Right ventricle myocardium inferior (tissue), 1 donor: ENCODE data around the gene SLC12A8. TPM values are rescaled to one million over a fixed set of nuclear protein-coding genes. Genes with fewer than 3 reads are reported as not detected.

ENCODE experiments used
- ATAC-seq: fragments of 200-7000 bp; cut with Tn5 transposase; one replicate; pipeline ENCODE4 v1.9.1; 2020; ENCODE audit warnings: mild to moderate bottlenecking, moderate library complexity
- DNase-seq: peaks from one replicate; pipeline ENCODE4 v3.0.0; 2021; ENCODE audit errors: missing footprints
- intact Hi-C: fragments of 100-400 bp; cut with DNase I; formaldehyde crosslinking; loops from one replicate; pipeline ENCODE4 v1.11.0; 2022
- long read RNA-seq: library from polyadenylated mRNA; unstranded; transcript quantifications from one replicate; pipeline ENCODE4 v2.0.0, GENCODE V29; 2021
- total RNA-seq: library from RNA; stranded (reverse); fragmentation: NEBNext Ultra II Directional; extraction: Animal tissue kit (Norgen Biotek cat#: 25700); gene quantifications from one replicate; pipeline ENCODE4 v1.2.1, GENCODE V29; 2021
- donor health status: DM: no; HTN: yes; CAD: no; lungs with severe emphysema.

Gene SLC12A8, protein sequence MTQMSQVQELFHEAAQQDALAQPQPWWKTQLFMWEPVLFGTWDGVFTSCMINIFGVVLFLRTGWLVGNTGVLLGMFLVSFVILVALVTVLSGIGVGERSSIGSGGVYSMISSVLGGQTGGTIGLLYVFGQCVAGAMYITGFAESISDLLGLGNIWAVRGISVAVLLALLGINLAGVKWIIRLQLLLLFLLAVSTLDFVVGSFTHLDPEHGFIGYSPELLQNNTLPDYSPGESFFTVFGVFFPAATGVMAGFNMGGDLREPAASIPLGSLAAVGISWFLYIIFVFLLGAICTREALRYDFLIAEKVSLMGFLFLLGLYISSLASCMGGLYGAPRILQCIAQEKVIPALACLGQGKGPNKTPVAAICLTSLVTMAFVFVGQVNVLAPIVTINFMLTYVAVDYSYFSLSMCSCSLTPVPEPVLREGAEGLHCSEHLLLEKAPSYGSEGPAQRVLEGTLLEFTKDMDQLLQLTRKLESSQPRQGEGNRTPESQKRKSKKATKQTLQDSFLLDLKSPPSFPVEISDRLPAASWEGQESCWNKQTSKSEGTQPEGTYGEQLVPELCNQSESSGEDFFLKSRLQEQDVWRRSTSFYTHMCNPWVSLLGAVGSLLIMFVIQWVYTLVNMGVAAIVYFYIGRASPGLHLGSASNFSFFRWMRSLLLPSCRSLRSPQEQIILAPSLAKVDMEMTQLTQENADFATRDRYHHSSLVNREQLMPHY
- 0.19 TPM for total RNA-seq
- long read RNA-seq = 0 reads

DNA sequence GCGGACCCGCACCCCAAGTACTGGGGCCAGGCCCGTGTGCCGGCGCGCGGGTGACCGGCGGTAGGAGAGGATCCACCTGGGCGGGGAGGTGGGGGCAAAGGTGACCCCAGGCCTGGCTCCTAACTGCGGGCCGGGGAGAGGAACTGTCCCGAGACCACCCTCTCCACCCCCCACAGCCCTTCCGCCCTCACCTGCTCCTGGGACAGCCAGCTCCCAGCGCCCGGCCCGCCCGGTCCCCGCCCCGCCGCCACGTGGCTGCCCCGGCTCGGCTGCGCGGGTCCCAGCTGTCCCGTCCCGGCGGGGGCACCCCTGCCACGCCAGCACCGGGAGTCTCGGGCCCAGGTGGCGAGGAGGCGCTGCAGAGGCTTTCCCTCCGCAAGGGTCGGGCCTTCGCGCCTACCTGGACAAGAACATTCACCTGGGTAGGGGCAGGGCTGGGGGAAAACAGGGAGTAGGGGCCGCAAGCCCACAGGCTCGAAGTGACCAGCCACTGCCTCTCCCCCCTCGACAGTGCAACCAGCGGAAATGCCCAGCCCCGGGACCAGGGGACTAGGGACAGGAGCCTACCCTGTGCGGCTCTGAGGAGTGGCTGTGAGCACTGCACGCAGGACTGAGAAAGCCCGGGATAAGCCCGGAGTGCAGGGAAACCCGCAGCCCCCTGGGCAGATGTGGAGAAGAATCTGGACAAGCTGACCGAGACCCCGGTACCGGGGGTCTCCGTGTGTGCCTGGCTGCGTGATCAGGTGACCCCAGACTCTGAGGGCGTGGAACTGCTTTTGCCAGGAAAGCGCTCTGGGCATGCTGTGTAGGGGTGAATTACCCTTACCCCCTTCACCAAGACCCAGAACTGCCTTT is at the start of gene SLC12A8:
SLC12A8 (minus strand) TSS at position 240 of the 855 bp plus-strand sequence. CDS start 1,399 bp downstream, outside the sequence.
- DNase-seq = peak; percentile 63
- intact Hi-C loops = no loop called here
- peak; percentile 48 for ATAC-seq

DNA sequence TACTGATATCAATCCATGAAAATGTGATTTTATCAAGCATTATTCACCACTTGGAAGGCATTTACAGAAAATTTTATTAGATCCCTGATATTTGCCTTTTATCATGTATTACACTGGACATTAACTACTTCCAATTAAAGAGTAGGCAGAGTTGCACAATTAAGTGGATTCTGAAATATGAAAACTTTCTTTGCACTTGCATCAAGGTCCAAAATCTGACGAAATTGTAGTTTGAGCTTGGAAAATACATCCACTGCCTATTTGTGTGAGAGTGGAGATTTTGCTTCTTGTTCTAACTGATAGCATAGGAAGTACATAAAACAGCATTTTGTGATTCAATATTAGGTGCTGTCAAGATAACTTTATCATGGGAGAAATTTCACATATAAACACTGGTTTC is 49.6 kb upstream of the SLC12A8 start:
- DNase-seq (no peak), ATAC-seq (no peak)
- intact Hi-C loops = no loop called here

DNA sequence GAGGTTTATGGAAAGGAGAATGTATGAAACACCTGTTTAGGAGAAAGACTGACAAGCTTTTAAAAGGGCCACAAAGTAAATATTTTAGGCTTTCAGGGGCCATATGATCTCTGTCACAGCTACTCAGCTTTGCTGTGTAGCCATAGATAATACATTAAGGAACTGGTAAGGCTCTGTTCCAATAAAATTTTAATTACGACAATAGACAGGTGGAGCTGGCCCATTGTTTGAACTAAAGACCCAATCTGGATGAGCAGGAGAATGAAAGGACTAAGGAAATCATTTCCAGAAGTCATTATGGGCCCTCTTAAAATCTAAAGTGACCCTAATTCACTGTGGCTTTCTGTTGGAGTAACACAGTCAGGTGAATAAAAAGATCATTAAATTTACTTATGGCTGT is 48.5 kb upstream of the SLC12A8 start:
- ATAC-seq = no peak
- DNase-seq = no peak
- intact Hi-C loops = no loop called here

DNA sequence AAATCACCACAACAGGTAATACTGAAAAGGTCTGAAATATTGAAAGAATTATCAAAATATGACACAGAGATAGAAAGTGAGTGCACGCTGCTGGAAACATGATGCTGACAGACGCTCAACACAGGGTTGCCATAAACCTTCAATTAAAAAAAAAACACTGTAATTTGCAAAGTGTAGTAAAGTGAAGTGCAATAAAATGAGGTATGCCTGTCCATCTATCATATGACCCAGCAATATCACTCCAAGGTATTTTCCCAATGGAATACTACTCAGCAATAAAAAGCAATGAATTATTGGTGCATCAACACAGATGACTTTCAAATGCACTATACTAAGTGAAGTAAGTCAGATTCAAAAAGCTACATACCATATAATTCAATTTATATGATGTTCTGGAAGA is 47.6 kb upstream of the SLC12A8 start:
- intact Hi-C loops = no loop called here
- ATAC-seq = no peak
- DNase-seq = no peak

DNA sequence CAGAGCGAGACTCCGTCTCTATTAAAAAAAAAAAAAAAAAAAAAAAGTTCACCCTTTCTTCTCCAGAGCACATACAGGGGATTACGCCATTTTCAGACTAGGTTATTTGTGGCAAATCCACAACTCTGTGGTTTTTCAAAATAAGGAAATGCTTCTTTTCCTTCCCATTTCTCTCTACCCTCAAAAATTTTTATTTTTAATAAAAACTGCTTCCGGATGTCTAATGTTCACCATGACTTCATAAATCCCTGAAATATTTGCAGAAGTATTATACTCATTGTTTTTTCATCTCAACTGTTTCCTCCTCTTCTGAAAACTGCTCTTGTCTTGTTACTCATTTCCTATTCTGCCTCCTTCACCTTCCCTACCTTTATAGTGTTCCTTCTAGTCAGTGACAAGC is 45.0 kb upstream of the SLC12A8 start:
- DNase-seq (no peak), ATAC-seq (no peak)
- intact Hi-C loops = no loop called here

DNA sequence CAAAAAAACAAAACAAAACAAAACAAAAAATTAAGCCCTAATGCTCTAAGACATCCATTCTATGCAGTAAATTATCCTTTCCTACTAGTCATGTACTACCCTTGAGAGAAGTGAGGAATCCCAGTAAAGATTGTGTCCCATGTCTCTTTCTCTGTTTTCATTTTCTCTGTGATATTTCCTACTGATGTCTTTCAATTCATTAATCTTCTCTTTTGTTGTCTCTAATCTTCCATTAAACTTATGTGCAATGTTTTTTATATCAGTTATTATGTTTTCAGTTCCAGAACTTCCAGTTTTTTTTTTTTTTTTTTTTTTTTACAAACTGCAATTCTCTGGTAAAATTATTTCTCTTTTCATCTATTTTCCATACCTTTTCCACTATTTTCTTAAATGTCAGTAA is 44.1 kb upstream of the SLC12A8 start:
- DNase-seq = no peak
- no peak for ATAC-seq
- intact Hi-C loops = no loop called here

DNA sequence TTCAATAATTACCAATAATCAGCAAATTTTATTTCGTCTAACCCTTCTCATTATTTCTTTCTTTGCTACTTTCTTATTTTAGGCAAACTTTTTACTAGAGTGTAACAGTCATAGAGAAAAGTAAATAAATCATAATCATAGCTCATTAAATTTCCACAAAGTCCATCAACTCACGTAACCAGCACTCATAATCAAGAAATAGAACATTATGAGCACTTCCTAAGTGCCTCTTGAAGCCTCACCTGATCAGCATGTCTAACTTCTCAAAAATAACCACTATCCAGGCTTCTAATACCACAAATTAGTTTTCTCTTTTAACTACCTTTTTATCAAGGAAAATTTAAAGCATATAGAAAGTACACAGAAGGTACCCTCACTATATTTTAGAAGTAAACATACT is 38.4 kb upstream of the SLC12A8 start:
- intact Hi-C loops = no loop called here
- DNase-seq = no peak
- no peak for ATAC-seq

DNA sequence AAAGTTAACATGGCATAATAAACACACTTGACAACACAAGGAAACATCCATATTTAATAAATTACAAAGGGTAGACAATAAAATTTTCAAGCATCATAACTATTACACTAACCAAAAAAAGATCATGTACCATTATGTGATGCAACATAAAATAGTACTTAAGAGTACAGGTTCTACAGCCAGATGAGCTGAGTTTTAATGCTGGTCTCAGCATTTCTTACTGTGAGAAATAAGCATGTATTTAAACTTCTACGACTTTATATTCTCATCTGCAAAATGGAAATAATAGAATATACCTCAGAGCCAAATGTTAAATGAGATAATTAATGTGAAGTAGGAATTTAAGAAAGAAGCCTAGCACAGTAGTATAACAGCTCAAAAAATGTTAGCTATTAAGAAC is 33.7 kb upstream of the SLC12A8 start:
- DNase-seq (no peak), ATAC-seq (no peak)
- intact Hi-C loops = no loop called here

DNA sequence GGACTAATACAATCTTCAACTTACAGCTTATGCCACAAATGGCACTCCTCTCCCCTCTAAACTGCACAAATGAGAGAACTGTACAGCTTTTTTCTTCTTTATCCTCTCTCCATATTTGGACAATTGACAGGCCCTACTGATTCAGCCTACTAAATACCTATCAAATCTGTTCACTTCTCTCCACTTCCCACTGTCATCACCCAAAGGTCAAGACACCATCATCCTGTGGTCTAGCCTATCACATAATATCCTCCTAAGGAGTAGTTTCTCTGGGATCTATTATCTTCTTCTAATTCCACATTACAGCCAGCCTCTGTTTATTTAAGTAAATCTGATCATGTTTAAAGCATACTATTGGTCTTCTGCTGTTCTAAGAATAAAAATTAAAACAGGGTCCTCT is 33.0 kb upstream of the SLC12A8 start:
- DNase-seq = no peak
- ATAC-seq = no peak
- intact Hi-C loops = no loop called here

DNA sequence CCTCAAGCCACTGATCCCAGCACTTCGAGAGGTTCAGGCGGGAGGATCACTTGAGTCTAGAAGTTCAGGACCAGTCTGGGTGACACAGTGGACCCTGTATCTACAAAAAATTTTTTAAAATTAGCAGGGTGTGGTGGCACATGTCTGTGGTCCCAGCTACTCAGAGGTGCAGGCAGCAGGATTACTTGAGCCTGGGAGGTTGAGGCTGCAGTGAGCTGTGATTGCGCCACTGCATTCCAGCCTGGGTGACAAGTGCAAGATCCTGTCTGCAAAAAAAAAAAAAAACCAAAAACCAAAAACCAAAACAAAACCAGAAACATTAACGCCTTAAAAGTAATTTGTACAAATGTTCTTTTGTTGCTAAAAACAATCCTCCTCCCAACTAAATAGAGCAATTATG is 27.9 kb upstream of the SLC12A8 start:
- ATAC-seq = no peak
- DNase-seq = no peak
- intact Hi-C loops = no loop called here

DNA sequence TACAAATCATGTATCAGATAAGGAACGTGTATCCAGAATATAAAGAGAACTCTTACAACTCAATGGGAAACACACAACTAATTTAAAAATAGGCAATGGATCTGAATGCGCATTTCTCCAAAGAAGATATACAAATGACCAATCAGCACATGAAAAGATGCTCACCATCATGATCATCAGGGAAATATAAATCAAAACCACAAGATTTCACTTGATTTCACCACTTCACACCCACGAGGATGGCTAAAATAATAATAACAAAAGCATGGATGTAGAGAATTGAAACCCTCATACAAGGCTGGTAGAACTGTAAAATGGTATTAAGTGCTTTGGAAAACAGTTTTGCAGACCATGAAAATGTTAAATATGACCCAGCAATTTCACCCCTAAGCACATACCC is 26.7 kb upstream of the SLC12A8 start:
- intact Hi-C loops = no loop called here
- DNase-seq (no peak), ATAC-seq (no peak)

DNA sequence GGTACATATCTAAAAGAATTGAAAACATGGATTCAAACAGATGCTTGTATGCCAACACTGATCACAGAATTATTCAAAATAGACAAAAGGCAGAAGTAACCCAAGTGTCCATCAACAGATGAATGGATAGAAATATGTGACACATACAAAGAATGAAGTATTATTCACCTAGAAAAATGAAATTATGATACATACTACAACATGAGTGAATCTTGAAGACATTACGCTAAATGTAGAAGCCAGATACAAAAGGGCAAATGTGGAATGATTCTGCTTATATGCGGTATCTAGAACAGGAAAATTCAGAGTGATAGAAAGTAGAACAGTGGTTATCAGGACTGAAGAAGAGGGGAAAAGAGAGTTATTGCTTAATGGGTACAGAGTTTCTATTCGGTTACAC is 26.2 kb upstream of the SLC12A8 start:
- DNase-seq = no peak
- ATAC-seq = no peak
- intact Hi-C loops = no loop called here

DNA sequence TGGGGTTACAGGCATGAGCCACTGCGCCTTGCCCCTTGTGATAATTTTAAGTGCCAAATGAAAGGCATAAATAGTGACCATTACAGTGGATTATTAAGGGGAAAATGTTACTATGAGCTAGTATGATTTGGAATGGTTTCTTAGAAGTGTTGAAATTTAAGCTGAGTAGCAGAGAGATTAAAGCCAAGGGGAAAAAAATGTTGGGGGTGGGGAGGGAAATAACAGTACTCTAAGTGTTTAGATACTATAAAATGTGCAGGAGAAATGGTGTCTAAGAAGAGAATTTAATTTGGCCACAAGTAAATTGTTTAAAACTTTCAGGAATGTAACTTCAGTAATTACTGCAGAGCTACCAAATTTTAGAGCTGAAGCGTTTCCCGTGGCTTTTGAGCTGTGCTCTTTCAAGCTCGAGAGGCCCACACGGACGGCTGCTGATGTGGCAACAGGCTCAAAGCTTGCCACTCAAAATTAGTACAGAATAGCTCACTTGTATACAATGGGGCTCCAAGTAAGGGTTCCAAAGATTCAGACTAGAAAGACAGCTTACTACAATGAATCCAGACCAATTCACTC is 23.9 kb upstream of the SLC12A8 start:
- intact Hi-C loops = no loop called here
- peak; percentile 67 for DNase-seq
- ATAC-seq = no peak

DNA sequence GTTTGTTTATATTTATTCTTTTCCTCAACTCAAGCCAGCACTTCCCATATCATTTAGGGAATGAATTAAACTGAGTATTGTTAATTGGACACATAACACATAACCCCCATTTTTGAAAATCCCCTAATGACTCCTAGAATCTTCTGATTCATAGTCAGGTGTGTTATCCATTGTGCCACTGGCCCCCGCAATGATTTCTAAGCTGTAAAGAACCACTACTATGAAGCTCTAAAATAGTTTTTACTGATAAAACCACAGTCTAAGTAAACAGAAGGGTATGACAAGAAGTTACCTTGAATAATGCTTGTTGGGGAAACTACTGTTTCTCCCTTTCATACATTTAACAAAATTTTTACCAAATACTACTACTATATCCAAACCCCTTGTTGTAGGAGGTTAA is 22.3 kb upstream of the SLC12A8 start:
- no peak for DNase-seq
- ATAC-seq = no peak
- intact Hi-C loops = no loop called here

DNA sequence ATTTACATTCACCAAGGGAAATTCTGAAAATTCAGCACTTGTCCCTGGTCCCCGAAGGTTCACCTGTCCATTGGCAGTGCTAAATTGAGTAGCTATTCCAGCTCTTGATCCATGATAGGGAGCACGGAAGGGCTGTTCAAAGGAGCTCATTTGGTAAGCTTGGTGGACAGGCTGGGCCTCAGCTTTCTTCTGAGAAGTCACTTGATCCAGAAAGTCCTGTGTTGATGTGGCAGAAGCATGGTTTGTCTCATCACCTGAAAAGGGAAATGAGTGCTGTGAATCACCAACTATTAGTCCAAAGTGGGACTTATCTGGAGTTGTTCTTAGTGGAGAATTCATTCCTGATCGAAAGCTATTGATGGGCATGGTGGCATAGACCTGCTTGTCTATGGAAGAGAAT is 19.9 kb upstream of the SLC12A8 start:
- ATAC-seq (no peak), DNase-seq (no peak)
- intact Hi-C loops = no loop called here

DNA sequence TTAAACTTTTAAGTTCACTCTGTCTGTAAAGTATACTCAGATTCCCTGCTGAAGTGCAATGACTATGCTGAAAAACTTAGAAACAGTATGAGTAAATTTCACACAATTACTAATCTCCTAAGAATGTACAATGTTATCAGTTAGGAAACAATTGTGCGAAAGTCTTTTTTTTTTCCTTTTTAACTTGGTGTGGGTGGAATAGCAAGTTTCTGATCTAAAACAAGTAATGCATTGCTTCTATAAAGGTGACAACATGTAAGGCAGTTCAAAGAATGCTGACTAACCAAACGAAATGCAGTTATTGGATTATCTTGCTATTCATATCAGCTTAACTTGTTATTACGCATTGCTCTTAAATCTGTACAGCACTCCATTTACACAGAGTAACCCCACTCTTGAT is 19.3 kb upstream of the SLC12A8 start:
- ATAC-seq = no peak
- intact Hi-C loops = no loop called here
- no peak for DNase-seq

DNA sequence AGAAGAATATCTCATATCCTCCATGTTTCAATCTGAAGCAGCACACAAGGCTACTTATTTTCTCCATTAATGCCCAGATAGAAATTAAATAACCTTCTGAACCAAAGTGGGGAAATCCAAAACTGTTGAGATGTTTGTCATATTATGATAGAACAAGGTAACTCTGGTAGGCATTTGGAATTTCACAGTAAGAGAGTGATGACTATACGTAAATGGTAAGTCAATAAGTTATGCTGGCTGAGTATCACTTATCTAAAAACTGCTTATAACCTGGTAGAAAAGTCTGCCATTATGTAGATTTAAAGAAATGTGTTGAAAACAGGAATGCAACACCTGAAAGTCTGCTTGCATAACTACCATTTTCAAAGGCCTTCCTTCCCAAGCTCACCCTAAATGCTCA is 17.2 kb upstream of the SLC12A8 start:
- no peak for DNase-seq
- intact Hi-C loops = no loop called here
- ATAC-seq = no peak

DNA sequence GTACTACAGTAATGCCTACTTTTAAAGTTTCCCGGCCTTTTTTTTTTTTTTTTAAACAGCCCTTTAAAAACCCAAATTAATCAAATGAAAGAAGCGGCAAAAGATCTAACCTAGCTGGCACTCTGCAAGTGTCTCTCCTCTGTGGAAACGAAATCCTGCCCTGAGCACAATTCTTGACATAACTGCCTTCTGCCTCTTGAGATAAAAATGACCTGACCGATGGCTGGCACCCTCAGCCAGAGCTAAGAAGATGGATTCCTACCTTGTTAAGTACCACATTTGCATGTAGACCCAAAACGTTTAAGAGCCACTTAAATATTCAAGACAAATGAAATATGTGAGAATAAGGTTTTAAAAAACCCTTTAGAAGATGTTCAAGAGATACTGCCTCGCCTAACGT is 16.6 kb upstream of the SLC12A8 start:
- ATAC-seq = no peak
- DNase-seq = no peak
- intact Hi-C loops = no loop called here

DNA sequence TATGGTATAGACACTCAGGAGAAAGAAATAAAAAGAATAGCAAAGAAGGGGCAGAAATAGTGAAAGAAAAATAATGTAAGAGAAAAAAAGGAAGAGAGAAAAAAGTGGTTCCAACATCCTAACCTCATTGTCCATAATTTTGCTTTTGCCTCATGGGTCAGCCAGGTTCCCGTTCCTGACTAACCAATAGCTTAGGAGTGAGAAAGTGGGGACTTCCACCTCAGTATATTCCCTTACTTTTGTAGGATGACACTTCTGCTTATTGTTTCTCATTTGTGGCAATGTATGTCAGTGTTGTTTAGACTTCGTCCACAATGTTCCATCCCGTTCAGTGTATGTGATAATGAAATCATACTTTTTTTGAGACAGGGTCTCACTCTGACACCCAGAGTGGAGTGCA is 9.3 kb upstream of the SLC12A8 start:
- DNase-seq (no peak), ATAC-seq (no peak)
- intact Hi-C loops = no loop called here
